Neural cell (in vitro differentiated cells): ENCODE measurements around the gene MROH2A.

Experiments used
- CTCF ChIP-seq: fragments of 450-650 bp; IDR thresholded peaks from 2 replicates; pipeline ENCODE4 v1.5.1; 2014; ENCODE audit warnings: antibody characterized with exemption, mild to moderate bottlenecking, moderate library complexity; ENCODE audit not compliant: poor library complexity, severe bottlenecking
- EP300 ChIP-seq: fragments of 450-650 bp; conservative IDR thresholded peaks from 2 replicates; pipeline ENCODE4 v1.6.1; 2014; ENCODE audit warnings: antibody characterized with exemption, mild to moderate bottlenecking, moderate library complexity; ENCODE audit not compliant: poor library complexity, severe bottlenecking
- EZH2 ChIP-seq: fragments of 200-600, 300-800 bp; shearing (Covaris generic), sonication (generic); IDR thresholded peaks from 2 replicates; pipeline ENCODE4 v1.6.1; 2014; ENCODE audit warnings: antibody characterized with exemption, low read length, borderline replicate concordance, mild to moderate bottlenecking; ENCODE audit not compliant: insufficient read depth, poor library complexity, severe bottlenecking
- MXI1 ChIP-seq: fragments of 450-650 bp; conservative IDR thresholded peaks from 2 replicates; pipeline ENCODE4 v1.6.1; 2014; ENCODE audit warnings: antibody characterized with exemption, mild to moderate bottlenecking; ENCODE audit not compliant: poor library complexity, severe bottlenecking
- POLR2AphosphoS5 ChIP-seq: IDR thresholded peaks from 2 replicates; pipeline ENCODE4 v1.6.1; 2012

GRCh38 chr2:233772153-233772552 lies 6.0 kb upstream of the MROH2A start:
- no peak for TF ChIP-seq CTCF
- no peak for TF ChIP-seq MXI1
- TF ChIP-seq EZH2: no peak
- no peak for TF ChIP-seq EP300
- TF ChIP-seq POLR2AphosphoS5: no peak
